Ishikawa (cell line): Measurements from ENCODE around the gene SDSL.

Experiments used
- CEBPB ChIP-seq: IDR thresholded peaks from 2 replicates; pipeline ENCODE4 v1.6.1; 2012
- CREB1 ChIP-seq: IDR thresholded peaks from 2 replicates; pipeline ENCODE4 v1.6.1; 2012; ENCODE audit warnings: low read depth
- EP300 ChIP-seq: IDR thresholded peaks from 2 replicates; pipeline ENCODE4 v1.6.1; 2012; ENCODE audit warnings: borderline replicate concordance
- FOXM1 ChIP-seq: IDR thresholded peaks from 2 replicates; pipeline ENCODE4 v1.6.1; 2012; ENCODE audit warnings: low read depth, borderline replicate concordance
- NFIC ChIP-seq: IDR thresholded peaks from 2 replicates; pipeline ENCODE4 v1.6.1; 2012
- RAD21 ChIP-seq: IDR thresholded peaks from 2 replicates; pipeline ENCODE4 v1.6.1; 2012; ENCODE audit warnings: low read depth
- TAF1 ChIP-seq: IDR thresholded peaks from 2 replicates; pipeline ENCODE4 v1.6.1; 2012; ENCODE audit warnings: low read depth, mild to moderate bottlenecking
- TCF12 ChIP-seq: IDR thresholded peaks from 2 replicates; pipeline ENCODE4 v1.6.1; 2012; ENCODE audit warnings: low read depth
- TEAD4 ChIP-seq: IDR thresholded peaks from 2 replicates; pipeline ENCODE4 v1.6.1; 2012
- ZBTB7A ChIP-seq: IDR thresholded peaks from 2 replicates; pipeline ENCODE4 v1.6.1; 2012; ENCODE audit warnings: low read depth
- TF ChIP-seq, protein P1 (sequence below): IDR thresholded peaks from 2 replicates; pipeline ENCODE4 v1.6.1; 2012
- TF ChIP-seq, protein P2 (sequence below): IDR thresholded peaks from 2 replicates; pipeline ENCODE4 v1.6.1; 2012; ENCODE audit warnings: low read depth, mild to moderate bottlenecking

GRCh38 chr12:113418213-113418879 lies 3.8 kb upstream of the SDSL start:
- TF ChIP-seq, protein P1, sequence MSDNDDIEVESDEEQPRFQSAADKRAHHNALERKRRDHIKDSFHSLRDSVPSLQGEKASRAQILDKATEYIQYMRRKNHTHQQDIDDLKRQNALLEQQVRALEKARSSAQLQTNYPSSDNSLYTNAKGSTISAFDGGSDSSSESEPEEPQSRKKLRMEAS: no peak
- no peak for TF ChIP-seq CREB1
- TF ChIP-seq TEAD4: no peak
- TF ChIP-seq, protein P2, sequence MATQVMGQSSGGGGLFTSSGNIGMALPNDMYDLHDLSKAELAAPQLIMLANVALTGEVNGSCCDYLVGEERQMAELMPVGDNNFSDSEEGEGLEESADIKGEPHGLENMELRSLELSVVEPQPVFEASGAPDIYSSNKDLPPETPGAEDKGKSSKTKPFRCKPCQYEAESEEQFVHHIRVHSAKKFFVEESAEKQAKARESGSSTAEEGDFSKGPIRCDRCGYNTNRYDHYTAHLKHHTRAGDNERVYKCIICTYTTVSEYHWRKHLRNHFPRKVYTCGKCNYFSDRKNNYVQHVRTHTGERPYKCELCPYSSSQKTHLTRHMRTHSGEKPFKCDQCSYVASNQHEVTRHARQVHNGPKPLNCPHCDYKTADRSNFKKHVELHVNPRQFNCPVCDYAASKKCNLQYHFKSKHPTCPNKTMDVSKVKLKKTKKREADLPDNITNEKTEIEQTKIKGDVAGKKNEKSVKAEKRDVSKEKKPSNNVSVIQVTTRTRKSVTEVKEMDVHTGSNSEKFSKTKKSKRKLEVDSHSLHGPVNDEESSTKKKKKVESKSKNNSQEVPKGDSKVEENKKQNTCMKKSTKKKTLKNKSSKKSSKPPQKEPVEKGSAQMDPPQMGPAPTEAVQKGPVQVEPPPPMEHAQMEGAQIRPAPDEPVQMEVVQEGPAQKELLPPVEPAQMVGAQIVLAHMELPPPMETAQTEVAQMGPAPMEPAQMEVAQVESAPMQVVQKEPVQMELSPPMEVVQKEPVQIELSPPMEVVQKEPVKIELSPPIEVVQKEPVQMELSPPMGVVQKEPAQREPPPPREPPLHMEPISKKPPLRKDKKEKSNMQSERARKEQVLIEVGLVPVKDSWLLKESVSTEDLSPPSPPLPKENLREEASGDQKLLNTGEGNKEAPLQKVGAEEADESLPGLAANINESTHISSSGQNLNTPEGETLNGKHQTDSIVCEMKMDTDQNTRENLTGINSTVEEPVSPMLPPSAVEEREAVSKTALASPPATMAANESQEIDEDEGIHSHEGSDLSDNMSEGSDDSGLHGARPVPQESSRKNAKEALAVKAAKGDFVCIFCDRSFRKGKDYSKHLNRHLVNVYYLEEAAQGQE: no peak
- TF ChIP-seq FOXM1: no peak
- no peak for TF ChIP-seq NFIC
- TF ChIP-seq RAD21: no peak
- no peak for TF ChIP-seq EP300
- TF ChIP-seq ZBTB7A: no peak
- TF ChIP-seq TAF1: no peak
- TF ChIP-seq CEBPB: no peak
- TF ChIP-seq TCF12: no peak
